ENCODE measurements around the gene RAD51B.
"Not testable (repeated sequence)": the region's sequence is repeated elsewhere in the genome, so short reads cannot be mapped to it uniquely, and the experiment has no call there.

Gene RAD51B

GRCh38 chr14:68186500-68187276 lies 367.1 kb downstream of the RAD51B start:
- DNase-seq = not testable (repeated sequence)

- no peak for DNase-seq
These were observed 368.6 kb downstream of the RAD51B start for GRCh38 chr14:68188174-68188573.

- DNase-seq = no peak
These were observed 370.5 kb downstream of the RAD51B start for GRCh38 chr14:68190032-68190431.

- no peak for DNase-seq
These were observed 372.2 kb downstream of the RAD51B start for GRCh38 chr14:68191567-68192321.

- no peak for DNase-seq
These were observed 373.4 kb downstream of the RAD51B start for GRCh38 chr14:68192935-68193334.

GRCh38 chr14:68193970-68194681 lies 374.5 kb downstream of the RAD51B start:
- DNase-seq = no peak

- no peak for DNase-seq
These were observed 375.5 kb downstream of the RAD51B start for GRCh38 chr14:68195126-68195525.

GRCh38 chr14:68198713-68199495 lies 379.3 kb downstream of the RAD51B start:
- no peak for DNase-seq

- DNase-seq = no peak
These were observed 380.1 kb downstream of the RAD51B start for GRCh38 chr14:68199554-68200151.

- no peak for DNase-seq
These were observed 384.3 kb downstream of the RAD51B start for GRCh38 chr14:68203871-68204270.

- DNase-seq = no peak
These were observed 388.6 kb downstream of the RAD51B start for GRCh38 chr14:68208218-68208617.

GRCh38 chr14:68208626-68209317 lies 389.2 kb downstream of the RAD51B start:
- DNase-seq = no peak

- peak; percentile 46 for DNase-seq
These were observed 391.2 kb downstream of the RAD51B start for GRCh38 chr14:68210729-68211299.

GRCh38 chr14:68211421-68211820 lies 391.8 kb downstream of the RAD51B start:
- no peak for DNase-seq

- no peak for DNase-seq
These were observed 392.3 kb downstream of the RAD51B start for GRCh38 chr14:68211886-68212285.

- no peak for DNase-seq
These were observed 392.8 kb downstream of the RAD51B start for GRCh38 chr14:68212361-68212760.

- DNase-seq = no peak
These were observed 394.9 kb downstream of the RAD51B start for GRCh38 chr14:68214431-68214830.

- DNase-seq = no peak
These were observed 396.1 kb downstream of the RAD51B start for GRCh38 chr14:68215629-68216028.

- no peak for DNase-seq
These were observed 396.5 kb downstream of the RAD51B start for GRCh38 chr14:68216079-68216478.

- DNase-seq = no peak
These were observed 397.4 kb downstream of the RAD51B start for GRCh38 chr14:68216957-68217356.

GRCh38 chr14:68217791-68218340 lies 398.3 kb downstream of the RAD51B start:
- DNase-seq = no peak
